Esophagus muscularis mucosa (tissue), 4 donors: Measurements from ENCODE around the gene STRBP.

Experiments used
- EP300 ChIP-seq: sonication (generic); formaldehyde crosslinking; IDR thresholded peaks from one replicate; pipeline ENCODE4 v1.6.1; 2017; ENCODE audit warnings: antibody characterized with exemption
- POLR2A ChIP-seq: fragments of 450-650 bp; IDR thresholded peaks from one replicate; pipeline ENCODE4 v1.6.1; 2017; ENCODE audit warnings: antibody characterized with exemption, moderate library complexity, mild to moderate bottlenecking, low read depth
- TF ChIP-seq, protein P1 (sequence below), 3 experiments: fragments of 200-600 bp in 2 of 3; fragments of 450-650 bp in 1 of 3; sonication (generic) in 2 of 3; IDR thresholded peaks; one replicate each; pipeline ENCODE4 v1.5.1; 2017 to 2019; ENCODE audit warnings: antibody characterized with exemption in 3 of 3, mild to moderate bottlenecking in 2 of 3, moderate library complexity in 1 of 3

DNA sequence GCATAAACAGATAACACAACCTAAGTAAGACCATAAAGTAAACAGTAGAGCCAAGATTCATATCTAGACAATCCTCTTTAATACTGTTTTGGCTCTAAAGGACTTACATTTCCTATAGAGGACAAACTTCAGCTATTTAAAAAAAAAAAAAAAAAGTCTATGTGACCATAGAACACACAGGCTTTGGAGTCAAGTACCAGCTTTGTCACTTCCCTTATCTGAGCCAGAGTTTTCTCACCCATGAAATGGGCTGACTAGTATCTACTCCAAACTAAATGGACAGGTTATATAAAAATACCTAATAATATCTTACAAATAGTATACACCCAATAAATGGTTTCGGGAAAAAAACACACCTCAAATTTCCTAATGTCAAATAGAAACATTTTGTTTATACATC, 81.3 kb downstream of the STRBP start:
- TF ChIP-seq, protein P1, sequence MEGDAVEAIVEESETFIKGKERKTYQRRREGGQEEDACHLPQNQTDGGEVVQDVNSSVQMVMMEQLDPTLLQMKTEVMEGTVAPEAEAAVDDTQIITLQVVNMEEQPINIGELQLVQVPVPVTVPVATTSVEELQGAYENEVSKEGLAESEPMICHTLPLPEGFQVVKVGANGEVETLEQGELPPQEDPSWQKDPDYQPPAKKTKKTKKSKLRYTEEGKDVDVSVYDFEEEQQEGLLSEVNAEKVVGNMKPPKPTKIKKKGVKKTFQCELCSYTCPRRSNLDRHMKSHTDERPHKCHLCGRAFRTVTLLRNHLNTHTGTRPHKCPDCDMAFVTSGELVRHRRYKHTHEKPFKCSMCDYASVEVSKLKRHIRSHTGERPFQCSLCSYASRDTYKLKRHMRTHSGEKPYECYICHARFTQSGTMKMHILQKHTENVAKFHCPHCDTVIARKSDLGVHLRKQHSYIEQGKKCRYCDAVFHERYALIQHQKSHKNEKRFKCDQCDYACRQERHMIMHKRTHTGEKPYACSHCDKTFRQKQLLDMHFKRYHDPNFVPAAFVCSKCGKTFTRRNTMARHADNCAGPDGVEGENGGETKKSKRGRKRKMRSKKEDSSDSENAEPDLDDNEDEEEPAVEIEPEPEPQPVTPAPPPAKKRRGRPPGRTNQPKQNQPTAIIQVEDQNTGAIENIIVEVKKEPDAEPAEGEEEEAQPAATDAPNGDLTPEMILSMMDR (IDR thresholded peaks at IDR 0.05): no peak
- no peak for TF ChIP-seq POLR2A
- no peak for TF ChIP-seq EP300
